Endothelial cell of umbilical vein (primary cell): ENCODE results near the gene FBXW7. TPM values are rescaled to one million over a fixed set of nuclear protein-coding genes. Genes with fewer than 3 reads are reported as not detected.

Source experiments
- BruUV-seq: library from RNA; stranded (reverse); fragments of 400-500 nt; replicated peaks from 2 replicates; lab custom pipeline; 2021; lab: Mats Ljungman, UMichigan
- CTCF ChIA-PET: fragments of 300-600, 350-600 bp; sonication (Branson Sonifier 250); formaldehyde crosslinking; loops from one replicate; lab custom pipeline; 2021; ENCODE audit warnings: antibody characterized with exemption, inconsistent platforms; lab: Charles Lee
- POLR2A ChIA-PET: fragments of 300-600, 350-600 bp; sonication (Branson Sonifier 250); formaldehyde crosslinking; loops from one replicate; lab custom pipeline; 2021; ENCODE audit warnings: antibody characterized with exemption, inconsistent platforms; lab: Charles Lee
- DNase-seq: peaks from one replicate; pipeline ENCODE4 v3.0.0-alpha.2; 2011; ENCODE audit warnings: low read depth, low spot score
- FAIRE-seq: peaks from 2 replicates; lab custom pipeline; 2011; peaks lifted over from hg19 to GRCh38; lab: Jason Lieb, UNC
- H2AFZ ChIP-seq: 2 replicates; pipeline ENCODE4 v1.6.0; 2012; ENCODE audit warnings: low read depth, low read length, control low read depth, inconsistent platforms
- H3K27ac ChIP-seq: 2 replicates; pipeline ENCODE4 v1.5.1; 2011; ENCODE audit warnings: low read depth, mild to moderate bottlenecking, control low read depth, low read length, moderate library complexity; ENCODE audit not compliant: insufficient read depth
- H3K27me3 ChIP-seq, 2 experiments: 2 replicates each; pipeline versions ENCODE4 v1.6.0 to v1.6.1; 2011; ENCODE audit warnings: low read length in 2 of 2, mixed read lengths in 1 of 2; ENCODE audit not compliant: control insufficient read depth in 2 of 2, insufficient read depth in 2 of 2
- H3K36me3 ChIP-seq, 2 experiments: 2 replicates in 1 of 2; 3 replicates in 1 of 2; pipeline ENCODE4 v1.5.1; 2011; ENCODE audit warnings: low read length in 2 of 2, mild to moderate bottlenecking in 1 of 2, moderate library complexity in 1 of 2; ENCODE audit not compliant: control insufficient read depth in 2 of 2, insufficient read depth in 2 of 2; ENCODE audit errors: extremely low read depth in 1 of 2
- H3K4me1 ChIP-seq: 3 replicates; pipeline ENCODE4 v1.5.1; 2011; ENCODE audit warnings: mild to moderate bottlenecking, low read length; ENCODE audit not compliant: control insufficient read depth, insufficient read depth; ENCODE audit errors: extremely low read depth
- H3K4me2 ChIP-seq: 2 replicates; pipeline ENCODE4 v1.6.1; 2011; ENCODE audit warnings: low read length, control low read depth, mixed read lengths; ENCODE audit not compliant: insufficient read depth
- H3K4me3 ChIP-seq, 3 experiments: fragments of 200-600 bp in 1 of 3; sonication (generic), shearing (Covaris generic) in 1 of 3; replicated peaks in 1 of 3; 2 replicates each; pipeline ENCODE4 v1.5.1; 2011 to 2016; ENCODE audit warnings: control low read depth in 3 of 3, low read length in 3 of 3, mild to moderate bottlenecking in 2 of 3, inconsistent platforms in 1 of 3, low read depth in 1 of 3, moderate library complexity in 1 of 3; ENCODE audit not compliant: insufficient read depth in 1 of 3
- H3K79me2 ChIP-seq: 2 replicates; pipeline ENCODE4 v1.6.0; 2012; ENCODE audit warnings: low read length, inconsistent platforms; ENCODE audit not compliant: control insufficient read depth, insufficient read depth
- H3K9ac ChIP-seq: replicated peaks from 2 replicates; pipeline ENCODE3; 2011; ENCODE audit warnings: low read length, control low read depth; ENCODE audit not compliant: insufficient read depth; ENCODE audit errors: extremely low read depth
- H3K9me1 ChIP-seq: replicated peaks from 3 replicates; pipeline ENCODE4 v1.6.0; 2011; ENCODE audit warnings: mild to moderate bottlenecking, low read length; ENCODE audit not compliant: control insufficient read depth, insufficient read depth; ENCODE audit errors: extremely low read depth
- H3K9me3 ChIP-seq: replicated peaks from 2 replicates; pipeline ENCODE4 v1.5.1; 2012; ENCODE audit warnings: low read length, inconsistent platforms; ENCODE audit not compliant: control insufficient read depth, insufficient read depth
- H4K20me1 ChIP-seq: replicated peaks from 2 replicates; pipeline ENCODE3; 2011; ENCODE audit warnings: mild to moderate bottlenecking, low read length; ENCODE audit not compliant: control insufficient read depth, insufficient read depth; ENCODE audit errors: extremely low read depth
- EZH2 ChIP-seq: IDR thresholded peaks from 2 replicates; pipeline ENCODE4 v1.6.1; 2012; ENCODE audit warnings: borderline replicate concordance, low read depth, mild to moderate bottlenecking, moderate library complexity, low read length, inconsistent platforms; ENCODE audit not compliant: severe bottlenecking
- FOS ChIP-seq: IDR thresholded peaks from 2 replicates; pipeline ENCODE4 v1.6.1; 2011; ENCODE audit warnings: mild to moderate bottlenecking, low read length, moderate library complexity, borderline replicate concordance; ENCODE audit not compliant: insufficient read depth
- GATA2 ChIP-seq: IDR thresholded peaks from 2 replicates; pipeline ENCODE4 v1.7.0; 2011; ENCODE audit warnings: low read depth, mild to moderate bottlenecking, moderate library complexity, mixed read lengths, low read length; ENCODE audit not compliant: insufficient read length, insufficient read depth
- JUN ChIP-seq: IDR thresholded peaks from 2 replicates; pipeline ENCODE4 v1.6.1; 2011; ENCODE audit warnings: borderline replicate concordance, low read depth; ENCODE audit not compliant: insufficient read length, insufficient read depth
- MYC ChIP-seq: IDR thresholded peaks from one replicate; pipeline ENCODE4 v1.6.1; 2011; ENCODE audit warnings: mild to moderate bottlenecking, low read depth, low read length
- POLR2A ChIP-seq: IDR thresholded peaks from 2 replicates; pipeline ENCODE4 v1.6.1; 2012; ENCODE audit warnings: low read depth, mild to moderate bottlenecking, control low read depth, low read length
- POLR2AphosphoS5 ChIP-seq: IDR thresholded peaks from 2 replicates; pipeline ENCODE4 v1.6.1; 2012; ENCODE audit warnings: low read depth, mild to moderate bottlenecking, control low read depth, low read length, moderate library complexity; ENCODE audit not compliant: insufficient read depth
- dilution Hi-C: fragments of 300-500 bp; cut with MboI; formaldehyde crosslinking; loops from one replicate; pipeline ENCODE4 v1.15.0; 2019; ENCODE audit warnings: low sequenced_read_pairs; ENCODE audit not compliant: extremely low pct_ligation_motif_present
- intact Hi-C: fragments of 100-400 bp; cut with micrococcal nuclease; formaldehyde crosslinking; loops from one replicate; pipeline ENCODE4 v1.10.0; 2022
- polyA plus RNA-seq, 4 experiments: library from polyadenylated mRNA; depleted of rRNA in 3 of 4; stranded (reverse) in 3 of 4; unstranded in 1 of 4; fragments of >200 nt; gene quantifications; 2 replicates each; pipeline versions ENCODE4 v1.2.1 to v1.2.3, GENCODE V29; 2011 to 2012; ENCODE audit warnings: missing spikeins in 1 of 4
- total RNA-seq: library from RNA; stranded (reverse); gene quantifications from 2 replicates; pipeline ENCODE4 v1.2.3, GENCODE V29; 2021
- TF ChIP-seq, protein P1 (sequence below), 2 donors: IDR thresholded peaks; 1 replicate in 1 of 2; 2 replicates in 1 of 2; pipeline ENCODE4 v1.5.1; 2011; ENCODE audit warnings: low read length in 2 of 2, mild to moderate bottlenecking in 2 of 2, moderate library complexity in 2 of 2, control low read depth in 1 of 2, inconsistent platforms in 1 of 2, low read depth in 1 of 2; ENCODE audit not compliant: insufficient read depth in 1 of 2; ENCODE audit errors: extremely low read depth in 1 of 2
- TF ChIP-seq, protein P2 (sequence below): IDR thresholded peaks from 2 replicates; pipeline ENCODE4 v1.6.1; 2011; ENCODE audit not compliant: insufficient read depth, insufficient read length

FBXW7 gene
- total and polyA plus RNA-seq, 2 donors (not counting 3 experiments of a cell fraction or from before 2014, with no cell fraction given), result 7.0 to 28.1 TPM

DNA sequence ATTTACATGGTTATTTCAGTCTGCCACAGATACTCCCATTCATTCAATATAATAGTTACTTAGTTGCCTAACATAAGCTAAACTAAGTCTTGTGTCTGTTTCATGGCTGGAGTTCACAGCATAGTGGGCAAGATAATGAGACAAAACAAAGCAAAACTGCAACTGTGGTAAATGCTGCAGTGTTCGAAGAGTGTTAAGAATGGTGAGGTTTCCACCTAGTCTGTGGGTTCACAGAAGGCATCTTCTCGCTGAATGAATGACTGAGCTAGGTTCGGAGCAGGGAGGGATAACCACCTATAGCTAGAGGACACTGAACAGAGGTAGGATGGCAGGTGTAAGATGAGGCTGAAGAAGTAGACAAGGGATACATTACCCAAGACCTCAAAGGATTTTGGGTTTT, 171.0 kb downstream of the FBXW7 start:
- FAIRE-seq, result no peak
- no TSS peak for BruUV-seq
- dilution Hi-C loops, result no loop called here

More for the DNA sequence above, 171.0 kb downstream of the FBXW7 start:
- no peaks in the 10 kb centered on the region for H4K20me1 ChIP-seq
- TF ChIP-seq, protein P1, sequence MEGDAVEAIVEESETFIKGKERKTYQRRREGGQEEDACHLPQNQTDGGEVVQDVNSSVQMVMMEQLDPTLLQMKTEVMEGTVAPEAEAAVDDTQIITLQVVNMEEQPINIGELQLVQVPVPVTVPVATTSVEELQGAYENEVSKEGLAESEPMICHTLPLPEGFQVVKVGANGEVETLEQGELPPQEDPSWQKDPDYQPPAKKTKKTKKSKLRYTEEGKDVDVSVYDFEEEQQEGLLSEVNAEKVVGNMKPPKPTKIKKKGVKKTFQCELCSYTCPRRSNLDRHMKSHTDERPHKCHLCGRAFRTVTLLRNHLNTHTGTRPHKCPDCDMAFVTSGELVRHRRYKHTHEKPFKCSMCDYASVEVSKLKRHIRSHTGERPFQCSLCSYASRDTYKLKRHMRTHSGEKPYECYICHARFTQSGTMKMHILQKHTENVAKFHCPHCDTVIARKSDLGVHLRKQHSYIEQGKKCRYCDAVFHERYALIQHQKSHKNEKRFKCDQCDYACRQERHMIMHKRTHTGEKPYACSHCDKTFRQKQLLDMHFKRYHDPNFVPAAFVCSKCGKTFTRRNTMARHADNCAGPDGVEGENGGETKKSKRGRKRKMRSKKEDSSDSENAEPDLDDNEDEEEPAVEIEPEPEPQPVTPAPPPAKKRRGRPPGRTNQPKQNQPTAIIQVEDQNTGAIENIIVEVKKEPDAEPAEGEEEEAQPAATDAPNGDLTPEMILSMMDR (IDR thresholded peaks at IDR 0.05; ENCODE audit: extremely low read depth in 1 of 2, insufficient read depth in 1 of 2, low read depth in 1 of 2, low read length in 2 of 2), result no peak
- TF ChIP-seq FOS (no peak), POLR2AphosphoS5 (no peak), POLR2A (no peak), JUN (no peak), MYC (no peak), GATA2 (no peak), EZH2 (no peak)
- TF ChIP-seq, protein P2, sequence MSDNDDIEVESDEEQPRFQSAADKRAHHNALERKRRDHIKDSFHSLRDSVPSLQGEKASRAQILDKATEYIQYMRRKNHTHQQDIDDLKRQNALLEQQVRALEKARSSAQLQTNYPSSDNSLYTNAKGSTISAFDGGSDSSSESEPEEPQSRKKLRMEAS, result no peak
- no peak overlapping the region for H3K27ac ChIP-seq
- no peak overlapping the region for H2AFZ ChIP-seq
- ChIA-PET POLR2A (no interaction called here), CTCF (interaction anchor here (0.8 to 2.3 kb wide), 2 partner anchors 9 to 13 kb away, joined by 3 to 9 read pairs; no protein-coding TSS in a partner anchor)
- no peaks in the 10 kb centered on the region for H3K27me3 ChIP-seq
- DNase-seq, result no peak
- H3K36me3 ChIP-seq, result no peaks in the 10 kb centered on the region
- intact Hi-C loops, result no loop called here
- no peak overlapping the region for H3K4me2 ChIP-seq
- H3K4me1 ChIP-seq, result no peaks in the 10 kb centered on the region
- no peak overlapping the region for H3K9ac ChIP-seq
- H3K4me3 ChIP-seq, result no peak overlapping the region
- no peaks in the 10 kb centered on the region for H3K9me3 ChIP-seq
- no peaks in the 10 kb centered on the region for H3K79me2 ChIP-seq
- no peaks in the 10 kb centered on the region for H3K9me1 ChIP-seq
